GM23338 (cell line): Measurements from ENCODE around the gene COL25A1. TPM values are rescaled to one million over a fixed set of nuclear protein-coding genes. Genes with fewer than 3 reads are reported as not detected.

Experiments used
- ATAC-seq: fragments of 200-7000 bp; cut with Tn5 transposase; 3 replicates; pipeline ENCODE4 v1.9.1; 2020
- DNase-seq: peaks from one replicate; pipeline ENCODE4 v3.0.0-alpha.2; 2015; ENCODE audit warnings: low spot score
- H2AFZ ChIP-seq: fragments of 200-600 bp; sonication (generic); 2 replicates; pipeline ENCODE4 v1.8.0; 2016; ENCODE audit warnings: antibody characterized with exemption, mild to moderate bottlenecking, moderate library complexity
- H3F3A ChIP-seq: fragments of 200-600 bp; sonication (generic); replicated peaks from 2 replicates; pipeline ENCODE4 v1.8.0; 2017; ENCODE audit warnings: antibody characterized with exemption, mixed run types, low read depth
- H3K27ac ChIP-seq: fragments of 200-600 bp; sonication (generic); 2 replicates; pipeline ENCODE4 v1.6.1; 2016; ENCODE audit warnings: low read depth
- H3K27me3 ChIP-seq: fragments of 200-600 bp; sonication (generic); 2 replicates; pipeline ENCODE4 v1.8.0; 2016; ENCODE audit warnings: mild to moderate bottlenecking, mixed run types, moderate library complexity; ENCODE audit not compliant: insufficient read depth
- H3K36me3 ChIP-seq: fragments of 200-600 bp; sonication (generic); 2 replicates; pipeline ENCODE4 v1.8.0; 2016; ENCODE audit warnings: mild to moderate bottlenecking; ENCODE audit not compliant: insufficient read depth
- H3K4me1 ChIP-seq: fragments of 200-600 bp; sonication (generic); 2 replicates; pipeline ENCODE4 v1.8.0; 2016; ENCODE audit warnings: mild to moderate bottlenecking, moderate library complexity; ENCODE audit not compliant: insufficient read depth
- H3K4me2 ChIP-seq: fragments of 200-600 bp; sonication (generic); 2 replicates; pipeline ENCODE4 v1.7.1; 2017; ENCODE audit warnings: mixed run types
- H3K4me3 ChIP-seq: fragments of 200-600 bp; sonication (generic); 2 replicates; pipeline ENCODE4 v1.6.1; 2016; ENCODE audit warnings: mixed run types
- H3K79me2 ChIP-seq: fragments of 200-600 bp; sonication (generic); replicated peaks from 2 replicates; pipeline ENCODE4 v1.8.0; 2017; ENCODE audit warnings: mild to moderate bottlenecking; ENCODE audit not compliant: insufficient read depth
- H3K9me2 ChIP-seq: fragments of 200-600 bp; sonication (generic); 2 replicates; pipeline ENCODE4 v1.8.0; 2017; ENCODE audit not compliant: insufficient read depth
- H4K20me1 ChIP-seq: fragments of 200-600 bp; sonication (generic); replicated peaks from 2 replicates; pipeline ENCODE4 v1.8.0; 2017; ENCODE audit warnings: mild to moderate bottlenecking; ENCODE audit not compliant: insufficient read depth
- H3K27ac Mint-ChIP-seq: 2 replicates; pipeline ENCODE4 v1.8.0; 2020; ENCODE audit warnings: inconsistent platforms, mild to moderate bottlenecking, moderate library complexity, mixed read lengths
- H3K27me3 Mint-ChIP-seq: 3 replicates; pipeline ENCODE4 v1.8.0; 2022; ENCODE audit warnings: low read depth, mild to moderate bottlenecking, moderate library complexity, mixed read lengths, inconsistent platforms; ENCODE audit not compliant: insufficient read depth, poor library complexity
- H3K36me3 Mint-ChIP-seq: 3 replicates; pipeline ENCODE4 v1.8.0; 2021; ENCODE audit warnings: low read depth, mild to moderate bottlenecking, inconsistent platforms, moderate library complexity, mixed read lengths
- H3K4me1 Mint-ChIP-seq: 3 replicates; pipeline ENCODE4 v1.8.0; 2020; ENCODE audit warnings: mild to moderate bottlenecking, inconsistent platforms, mixed read lengths
- H3K4me3 Mint-ChIP-seq: 3 replicates; pipeline ENCODE4 v1.8.0; 2021; ENCODE audit warnings: moderate library complexity, mild to moderate bottlenecking, inconsistent platforms, mixed read lengths
- H3K9me3 Mint-ChIP-seq: 3 replicates; pipeline ENCODE4 v1.8.0; 2020; ENCODE audit warnings: moderate library complexity, mild to moderate bottlenecking, inconsistent platforms, mixed read lengths
- CREB1 ChIP-seq: fragments of 250-450 bp; sonication (Bioruptor Pico); IDR thresholded peaks from 2 replicates; pipeline ENCODE4 v1.5.0; 2020; ENCODE audit warnings: low read depth, mild to moderate bottlenecking, moderate library complexity
- EZH2phosphoT487 ChIP-seq: fragments of 200-600 bp; sonication (generic); IDR thresholded peaks from one replicate; pipeline ENCODE4 v1.8.1; 2018; ENCODE audit warnings: antibody characterized with exemption; ENCODE audit not compliant: unreplicated experiment
- JUNB ChIP-seq: IDR thresholded peaks from one replicate; pipeline ENCODE4 v1.6.1; 2016; ENCODE audit warnings: antibody characterized with exemption; ENCODE audit not compliant: unreplicated experiment
- POLR2AphosphoS5 ChIP-seq: IDR thresholded peaks from 2 replicates; pipeline ENCODE4 v1.6.1; 2016; ENCODE audit warnings: antibody characterized with exemption, low read depth
- STAT1 ChIP-seq: IDR thresholded peaks from one replicate; pipeline ENCODE4 v1.6.1; 2016; ENCODE audit warnings: antibody characterized with exemption; ENCODE audit not compliant: unreplicated experiment
- ZNF331 ChIP-seq: fragments of 250-450 bp; sonication (Bioruptor Pico); IDR thresholded peaks from 2 replicates; pipeline ENCODE4 v1.5.0; 2020; ENCODE audit warnings: low read depth, mild to moderate bottlenecking, moderate library complexity
- polyA plus RNA-seq: library from polyadenylated mRNA; unstranded; fragments of >200 nt; fragmentation: Nextera tagmentation; extraction: Ambion mirVana; gene quantifications from 2 replicates; pipeline ENCODE4 v1.2.1, GENCODE V29; 2016
- total RNA-seq: library from RNA; depleted of rRNA; stranded (reverse); fragments of >200 nt; shearing (Covaris generic); gene quantifications from 2 replicates; pipeline ENCODE4 v1.2.3, GENCODE V29; 2014
- TF ChIP-seq, protein P1 (sequence below), 2 experiments: fragments of 200-600 bp in 1 of 2; sonication (generic) in 1 of 2; conservative IDR thresholded peaks; 2 replicates each; pipeline versions ENCODE4 v1.5.1 to v1.6.1; 2016 to 2017; ENCODE audit warnings: antibody characterized with exemption in 2 of 2, low read depth in 2 of 2, mild to moderate bottlenecking in 2 of 2, moderate library complexity in 1 of 2
- TF ChIP-seq, protein P2 (sequence below): IDR thresholded peaks from 2 replicates; pipeline ENCODE4 v1.6.1; 2016; ENCODE audit warnings: antibody characterized with exemption

The COL25A1 gene
- total and polyA plus RNA-seq, 2 experiments from 2014 or later = 3.9 to 5.6 TPM

DNA sequence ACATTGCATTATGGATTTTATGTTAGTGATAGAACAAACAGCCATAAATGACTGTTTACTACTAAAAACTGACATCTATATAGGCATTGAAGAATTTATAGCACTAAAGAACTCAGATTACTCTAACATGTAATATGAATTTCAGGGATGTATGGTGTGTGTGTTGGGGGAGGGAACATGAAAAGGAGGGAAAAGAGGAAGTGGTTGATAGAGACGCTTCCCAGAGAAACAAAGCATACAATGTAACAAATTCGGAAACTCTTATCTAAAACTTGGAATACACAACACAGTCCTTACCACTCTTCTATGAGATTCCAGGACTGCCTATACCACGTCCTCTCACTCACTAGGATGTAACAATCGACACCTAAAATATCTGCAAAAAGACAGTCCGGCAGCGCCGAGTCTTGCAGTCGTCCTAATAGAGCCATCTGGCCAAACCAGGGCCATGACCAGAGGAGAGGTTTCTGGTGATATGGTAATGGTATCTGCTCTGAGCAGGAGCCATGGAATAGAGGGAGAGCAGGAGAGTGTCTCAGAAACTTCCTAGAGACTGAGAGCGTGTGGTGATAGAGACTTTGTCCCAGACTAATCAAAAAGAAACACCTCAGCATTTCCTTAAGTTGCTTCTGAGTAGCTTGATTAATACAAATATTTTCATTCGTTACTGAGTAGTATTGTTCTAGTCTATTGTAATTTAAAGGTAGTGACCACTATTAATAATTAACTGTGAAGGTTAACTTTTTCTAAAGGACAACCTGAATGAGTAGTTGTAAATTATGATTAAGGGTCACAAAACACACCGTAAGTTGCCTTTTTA, 287.7 kb downstream of the COL25A1 start (continued):
- TF ChIP-seq, protein P1, sequence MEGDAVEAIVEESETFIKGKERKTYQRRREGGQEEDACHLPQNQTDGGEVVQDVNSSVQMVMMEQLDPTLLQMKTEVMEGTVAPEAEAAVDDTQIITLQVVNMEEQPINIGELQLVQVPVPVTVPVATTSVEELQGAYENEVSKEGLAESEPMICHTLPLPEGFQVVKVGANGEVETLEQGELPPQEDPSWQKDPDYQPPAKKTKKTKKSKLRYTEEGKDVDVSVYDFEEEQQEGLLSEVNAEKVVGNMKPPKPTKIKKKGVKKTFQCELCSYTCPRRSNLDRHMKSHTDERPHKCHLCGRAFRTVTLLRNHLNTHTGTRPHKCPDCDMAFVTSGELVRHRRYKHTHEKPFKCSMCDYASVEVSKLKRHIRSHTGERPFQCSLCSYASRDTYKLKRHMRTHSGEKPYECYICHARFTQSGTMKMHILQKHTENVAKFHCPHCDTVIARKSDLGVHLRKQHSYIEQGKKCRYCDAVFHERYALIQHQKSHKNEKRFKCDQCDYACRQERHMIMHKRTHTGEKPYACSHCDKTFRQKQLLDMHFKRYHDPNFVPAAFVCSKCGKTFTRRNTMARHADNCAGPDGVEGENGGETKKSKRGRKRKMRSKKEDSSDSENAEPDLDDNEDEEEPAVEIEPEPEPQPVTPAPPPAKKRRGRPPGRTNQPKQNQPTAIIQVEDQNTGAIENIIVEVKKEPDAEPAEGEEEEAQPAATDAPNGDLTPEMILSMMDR (conservative IDR thresholded peaks at IDR 0.05; ENCODE audit: low read depth in 2 of 2) = no peak
- TF ChIP-seq, protein P2, sequence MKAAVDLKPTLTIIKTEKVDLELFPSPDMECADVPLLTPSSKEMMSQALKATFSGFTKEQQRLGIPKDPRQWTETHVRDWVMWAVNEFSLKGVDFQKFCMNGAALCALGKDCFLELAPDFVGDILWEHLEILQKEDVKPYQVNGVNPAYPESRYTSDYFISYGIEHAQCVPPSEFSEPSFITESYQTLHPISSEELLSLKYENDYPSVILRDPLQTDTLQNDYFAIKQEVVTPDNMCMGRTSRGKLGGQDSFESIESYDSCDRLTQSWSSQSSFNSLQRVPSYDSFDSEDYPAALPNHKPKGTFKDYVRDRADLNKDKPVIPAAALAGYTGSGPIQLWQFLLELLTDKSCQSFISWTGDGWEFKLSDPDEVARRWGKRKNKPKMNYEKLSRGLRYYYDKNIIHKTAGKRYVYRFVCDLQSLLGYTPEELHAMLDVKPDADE = no peak
- no peak for TF ChIP-seq POLR2AphosphoS5
- TF ChIP-seq CREB1 = no peak
- TF ChIP-seq ZNF331 (CRISPR knock-in tag) = no peak
- no peak for TF ChIP-seq STAT1
- no peak for TF ChIP-seq EZH2phosphoT487
- no peak for TF ChIP-seq JUNB

DNA sequence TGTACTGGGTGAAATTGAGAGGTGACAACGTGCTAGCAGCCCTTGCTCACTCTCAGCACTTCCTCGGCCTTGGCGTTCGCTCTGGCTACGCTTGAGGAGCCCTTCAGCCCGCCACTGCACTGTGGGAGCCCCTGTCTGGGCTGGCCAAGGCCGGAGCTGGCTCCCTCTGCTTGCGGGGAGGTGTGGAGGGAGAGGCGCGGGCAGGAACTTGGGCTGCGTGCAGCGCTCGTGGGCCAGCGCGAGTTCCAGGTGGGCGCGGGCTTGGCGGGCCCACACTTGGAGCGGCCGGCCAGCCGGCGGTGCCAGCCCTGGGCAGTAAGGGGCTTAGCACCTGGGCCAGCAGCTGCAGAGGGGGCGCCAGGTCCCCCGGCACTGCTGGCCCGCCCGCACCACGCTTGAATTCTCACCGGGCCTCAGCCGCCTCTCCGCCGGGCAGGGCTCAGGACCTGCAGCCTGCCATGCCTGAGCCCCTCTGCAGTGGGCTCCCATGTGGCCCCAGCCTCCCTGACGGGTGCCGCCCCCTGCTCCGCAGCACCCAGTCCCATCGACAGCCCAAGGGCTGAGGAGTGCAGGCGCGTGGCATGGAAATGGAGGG, 290.1 kb downstream of the COL25A1 start:
- H2AFZ ChIP-seq = no peak overlapping the region
- no peak overlapping the region for H3K4me2 ChIP-seq
- H3K4me1 ChIP-seq = no peaks in the 10 kb centered on the region
- no peak overlapping the region for H3K27ac Mint-ChIP-seq
- H3K9me2 ChIP-seq = no peaks in the 10 kb centered on the region
- TF ChIP-seq, protein P2 = no peak
- TF ChIP-seq JUNB (no peak), STAT1 (no peak), EZH2phosphoT487 (no peak), CREB1 (no peak)
- no peaks in the 10 kb centered on the region for H4K20me1 ChIP-seq
- no peak overlapping the region for H3K4me3 ChIP-seq
- no peaks in the 10 kb centered on the region for H3K36me3 ChIP-seq
- H3K36me3 Mint-ChIP-seq = peaks cover 16% of the 10 kb centered on the region
- H3K4me1 Mint-ChIP-seq = peaks cover 13% of the 10 kb centered on the region; the same call in 2 of the 3 replicates
- H3F3A ChIP-seq = no peaks in the 10 kb centered on the region
- no peak overlapping the region for H3K4me3 Mint-ChIP-seq
- peaks cover 17% of the 10 kb centered on the region for H3K9me3 Mint-ChIP-seq
- DNase-seq (no peak), ATAC-seq (no peak)
- H3K27ac ChIP-seq = no peak overlapping the region
- no peaks in the 10 kb centered on the region for H3K27me3 ChIP-seq
- H3K79me2 ChIP-seq = no peaks in the 10 kb centered on the region
- H3K27me3 Mint-ChIP-seq = peaks cover 2% of the 10 kb centered on the region
